HG03159 (cell line): ENCODE data around the gene MTOR.

ENCODE experiments used
- ATAC-seq: cut with Tn5 transposase; IDR thresholded peaks from one replicate; pipeline ENCODE4 v1.9.1; 2021; ENCODE audit warnings: mild to moderate bottlenecking, moderate library complexity; ENCODE audit not compliant: unreplicated experiment

MTOR gene

GRCh38 chr1:11153184-11153583 is 109.2 kb downstream of the MTOR start:
- ATAC-seq: no peak

GRCh38 chr1:11152755-11153154 is 109.6 kb downstream of the MTOR start:
- no peak for ATAC-seq

DNA sequence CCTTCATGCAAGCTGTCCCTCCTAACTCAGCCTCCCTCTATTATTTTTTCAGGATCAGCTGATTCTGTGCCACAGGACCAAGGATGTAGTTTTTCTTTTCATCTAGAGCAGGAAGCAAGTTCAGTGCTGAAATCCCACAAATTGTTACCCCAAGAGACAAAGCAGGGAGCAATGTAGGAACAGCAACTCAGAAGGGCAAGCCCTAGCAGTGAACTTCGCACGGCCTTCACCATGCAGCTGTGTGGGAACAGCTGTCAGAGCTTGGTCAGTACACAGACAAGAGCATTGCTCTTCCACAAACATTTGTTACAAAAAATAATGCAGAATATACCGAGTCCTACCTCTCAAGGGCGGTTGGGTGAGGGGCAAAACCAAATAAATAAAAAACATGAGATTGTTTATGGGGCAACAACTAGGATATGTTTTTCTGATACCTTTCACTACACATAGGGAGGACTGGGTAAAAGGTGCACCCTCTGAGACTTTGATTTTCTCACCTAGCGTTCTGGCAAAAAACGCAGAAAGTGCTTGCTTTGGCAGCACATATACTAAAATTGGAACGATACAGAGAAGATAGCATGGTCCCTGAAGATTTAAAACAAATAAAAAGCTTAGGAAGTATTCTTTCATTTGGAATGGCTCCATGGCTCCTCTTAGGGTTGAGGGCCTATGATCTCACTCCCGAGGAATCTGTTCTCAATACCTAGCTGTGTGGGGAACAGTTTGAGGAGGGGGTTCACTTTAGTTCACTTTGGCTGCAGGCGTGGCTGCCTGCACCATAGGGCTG is 110.3 kb downstream of the MTOR start:
- no peak for ATAC-seq

DNA sequence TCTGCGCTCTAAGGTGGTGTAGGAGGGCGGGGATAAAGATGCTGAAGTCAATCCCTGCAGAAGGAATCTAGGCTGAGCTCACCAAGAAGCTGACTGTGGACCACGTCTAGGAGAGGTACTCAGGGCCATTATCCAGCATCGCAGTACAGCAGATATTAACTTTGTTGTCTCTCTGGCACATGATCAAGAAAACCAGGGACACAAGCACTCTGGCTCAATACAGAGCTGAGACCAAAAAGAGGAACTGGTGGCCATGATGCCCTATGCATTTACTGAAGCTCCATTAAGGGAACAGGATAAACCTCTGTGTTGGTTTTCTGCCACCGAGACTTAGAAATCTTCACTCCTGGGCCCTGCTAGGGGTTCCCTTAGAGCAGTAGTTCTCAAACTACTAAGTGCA is 111.2 kb downstream of the MTOR start:
- no peak for ATAC-seq

- no peak for ATAC-seq
These were observed 112.0 kb downstream of the MTOR start for GRCh38 chr1:11150326-11150725.

GRCh38 chr1:11147197-11147770 is 115.1 kb downstream of the MTOR start:
- no peak for ATAC-seq

DNA sequence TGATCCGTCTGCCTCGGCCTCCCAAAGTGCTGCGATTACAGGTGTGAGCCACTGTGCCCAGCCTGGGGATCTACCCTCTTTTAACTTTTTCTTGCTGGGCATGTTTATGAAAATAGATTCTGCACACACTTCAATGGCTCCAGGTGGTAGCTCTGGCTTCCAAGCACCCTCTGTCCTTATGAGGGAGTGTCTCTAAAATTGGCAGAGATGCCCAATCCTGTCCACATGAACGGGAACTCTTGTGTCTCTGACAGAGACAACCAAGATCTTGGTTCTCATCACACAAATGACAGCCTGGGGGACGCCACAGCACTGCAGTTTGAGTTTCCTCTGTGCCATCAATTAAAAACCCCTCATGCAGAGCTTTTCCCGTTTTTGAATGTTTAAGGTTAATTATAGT is 116.6 kb downstream of the MTOR start:
- no peak for ATAC-seq

- ATAC-seq: no peak
These were observed 117.6 kb downstream of the MTOR start for GRCh38 chr1:11144570-11145256.

DNA sequence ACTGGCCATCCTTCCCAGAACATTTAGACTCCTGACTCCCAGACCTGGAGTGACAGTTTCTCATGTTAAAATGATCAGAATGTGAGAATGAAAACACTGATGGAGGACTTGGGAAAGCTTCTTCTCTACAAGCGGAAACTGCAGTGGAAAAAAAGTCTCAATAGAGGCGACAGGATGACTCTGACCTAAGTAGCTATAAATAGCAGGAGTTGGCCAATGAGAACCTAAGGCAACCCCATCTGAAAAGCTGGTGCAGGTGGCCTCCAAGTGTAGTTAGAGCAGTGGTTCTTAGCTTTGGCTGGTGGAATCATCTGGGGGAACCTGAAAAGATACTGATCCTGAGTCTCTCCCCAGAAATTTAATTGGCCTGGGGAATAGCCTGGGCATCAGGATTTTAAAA is 118.4 kb downstream of the MTOR start:
- ATAC-seq: no peak

- ATAC-seq: no peak
These were observed 119.0 kb downstream of the MTOR start for GRCh38 chr1:11143401-11143800.

GRCh38 chr1:11142618-11143391 is 119.5 kb downstream of the MTOR start:
- ATAC-seq: no peak

GRCh38 chr1:11138952-11139351 is 123.4 kb downstream of the MTOR start:
- no peak for ATAC-seq

DNA sequence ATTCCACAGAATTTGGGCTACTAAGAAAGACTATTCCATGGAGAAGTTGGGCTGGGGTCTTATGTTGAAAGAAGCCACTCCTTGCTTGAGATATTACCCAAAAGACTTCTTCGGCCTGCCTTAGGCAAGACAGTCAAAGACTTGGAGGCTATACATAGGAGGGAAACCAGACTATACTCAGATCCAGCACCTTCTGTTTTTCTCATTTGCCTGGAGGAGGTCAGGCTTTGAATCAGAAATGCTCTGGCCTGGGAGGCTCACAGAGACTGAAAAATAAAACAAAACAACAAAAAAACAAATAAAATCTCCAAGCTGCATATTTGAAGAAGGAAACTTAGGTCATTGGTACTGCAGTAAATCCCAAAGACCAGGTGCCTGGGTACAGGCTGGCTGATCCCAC is 124.3 kb downstream of the MTOR start:
- no peak for ATAC-seq

DNA sequence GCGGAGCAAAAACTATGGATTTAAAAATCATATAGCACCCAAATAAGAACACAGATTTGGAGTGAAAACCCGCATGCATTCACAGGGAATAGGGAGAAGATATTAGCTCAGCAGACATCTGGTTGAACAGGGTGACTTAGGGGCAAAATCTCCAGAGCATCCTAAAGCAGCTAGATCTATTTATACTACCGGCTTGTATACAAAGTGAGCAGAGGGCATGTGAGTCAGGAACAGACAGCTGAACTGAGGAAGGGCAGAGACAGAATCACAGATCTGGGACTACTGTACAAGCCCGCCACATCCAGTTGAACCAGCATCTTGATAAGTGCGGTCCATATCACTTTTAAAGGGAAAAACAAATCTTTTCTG is 127.5 kb downstream of the MTOR start:
- no peak for ATAC-seq

- ATAC-seq: no peak
These were observed 128.0 kb downstream of the MTOR start for GRCh38 chr1:11134251-11134897.

DNA sequence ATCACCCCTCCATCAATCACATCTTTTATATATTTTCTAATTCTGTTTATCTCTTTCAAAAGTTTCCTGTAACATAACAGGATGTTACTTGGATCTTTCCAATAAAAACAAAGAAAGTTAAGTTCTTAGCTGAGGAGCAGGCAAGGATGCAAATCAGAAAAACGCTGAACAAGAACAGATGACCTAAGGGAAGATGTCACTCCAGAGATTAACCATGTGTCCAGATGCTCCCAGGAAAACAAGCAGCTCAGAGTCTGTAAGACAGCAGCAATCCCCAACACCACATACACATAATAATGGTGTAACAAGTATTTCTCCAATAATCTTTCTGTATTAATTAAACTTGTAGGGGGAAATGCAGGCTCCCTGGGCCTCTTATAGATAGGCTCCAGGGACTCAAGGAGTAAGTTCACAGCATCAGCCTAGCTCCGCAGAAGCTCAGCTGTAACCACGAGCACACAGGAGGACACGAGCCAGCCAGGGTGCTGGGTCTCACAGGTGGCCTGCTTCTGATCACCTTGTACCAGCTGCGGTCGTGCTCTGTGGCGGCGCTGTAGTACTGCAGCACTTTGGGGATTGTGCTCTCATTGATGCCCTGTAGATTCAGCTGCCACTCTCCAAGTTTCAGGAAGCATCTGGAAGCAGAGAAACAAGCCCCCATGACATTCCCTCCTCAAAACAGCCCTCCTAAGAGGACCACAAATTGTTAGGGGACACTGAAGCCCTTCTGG is 129.6 kb downstream of the MTOR start:
- no peak for ATAC-seq

DNA sequence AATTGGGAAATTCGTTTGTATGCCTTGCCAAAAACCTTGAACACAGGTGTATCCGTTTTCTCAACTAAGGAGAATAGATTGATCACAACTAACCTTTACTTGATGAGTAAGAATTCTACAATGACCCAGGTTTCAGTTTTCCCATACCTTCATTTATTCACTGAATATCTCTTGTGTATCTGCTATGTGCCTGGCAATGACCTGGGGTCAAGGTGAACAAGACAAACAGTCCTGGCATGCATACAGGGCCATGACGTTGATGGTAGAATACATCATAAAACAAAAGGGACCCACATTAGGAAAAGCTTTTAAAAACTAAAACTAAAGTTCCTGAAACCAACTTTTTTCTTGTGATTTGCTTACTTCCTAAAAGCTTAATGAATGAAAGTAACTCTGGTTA is 130.5 kb downstream of the MTOR start:
- ATAC-seq: no peak

DNA sequence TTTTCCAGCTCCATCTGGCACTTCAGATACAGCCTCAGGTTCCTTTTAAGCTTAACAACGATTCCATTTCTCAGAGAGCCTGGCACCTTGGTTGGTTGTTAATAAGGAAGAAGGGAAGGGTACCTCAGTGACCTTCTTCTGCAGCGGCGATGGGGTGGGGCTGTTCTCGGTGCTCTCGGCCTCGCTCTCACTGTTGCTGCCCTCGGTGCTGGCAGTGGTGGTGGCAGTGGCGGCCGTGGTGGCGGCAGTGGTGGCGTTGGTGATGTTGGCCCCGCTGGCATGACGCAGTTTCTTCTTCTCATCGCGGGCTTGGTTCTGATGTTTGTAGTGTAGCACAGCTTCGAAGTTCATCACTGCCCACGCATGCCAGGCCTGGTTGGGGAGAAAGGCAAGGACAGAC is 131.9 kb downstream of the MTOR start:
- ATAC-seq: no peak

- ATAC-seq: no peak
These were observed 132.5 kb downstream of the MTOR start for GRCh38 chr1:11129649-11130390.

DNA sequence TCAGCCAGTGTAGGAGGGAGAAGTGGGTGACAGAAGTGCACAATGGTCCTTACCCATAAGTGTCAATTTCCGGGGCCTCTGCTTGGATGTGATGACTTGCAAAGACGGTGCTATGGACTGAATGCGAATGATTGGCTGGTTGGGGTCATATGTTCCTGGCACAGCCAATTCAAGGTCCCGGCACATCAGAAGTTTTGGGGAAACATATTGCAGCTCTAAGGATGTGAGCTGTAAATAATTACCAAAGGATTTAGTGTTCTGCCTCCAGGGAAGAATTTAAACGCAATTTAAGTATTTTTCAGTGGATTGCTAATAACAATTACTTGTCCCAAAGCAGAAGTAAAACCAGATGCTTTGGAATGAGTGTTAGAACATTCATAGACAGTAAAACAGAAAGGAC is 135.8 kb downstream of the MTOR start:
- ATAC-seq: no peak
